ENCODE measurements around the gene TUBG1. TPM values are rescaled to one million over a fixed set of nuclear protein-coding genes. Genes with fewer than 3 reads are reported as not detected.
A peak's percentile ranks its signal among the peaks of the same experiment; 100 is the strongest.

TUBG1 gene
- total and polyA plus RNA-seq, 9 of the 15 experiments (the other 6 are each of a cell fraction or from before 2014, with no cell fraction given): 33.1 to 147 (median 66.0) TPM

DNA sequence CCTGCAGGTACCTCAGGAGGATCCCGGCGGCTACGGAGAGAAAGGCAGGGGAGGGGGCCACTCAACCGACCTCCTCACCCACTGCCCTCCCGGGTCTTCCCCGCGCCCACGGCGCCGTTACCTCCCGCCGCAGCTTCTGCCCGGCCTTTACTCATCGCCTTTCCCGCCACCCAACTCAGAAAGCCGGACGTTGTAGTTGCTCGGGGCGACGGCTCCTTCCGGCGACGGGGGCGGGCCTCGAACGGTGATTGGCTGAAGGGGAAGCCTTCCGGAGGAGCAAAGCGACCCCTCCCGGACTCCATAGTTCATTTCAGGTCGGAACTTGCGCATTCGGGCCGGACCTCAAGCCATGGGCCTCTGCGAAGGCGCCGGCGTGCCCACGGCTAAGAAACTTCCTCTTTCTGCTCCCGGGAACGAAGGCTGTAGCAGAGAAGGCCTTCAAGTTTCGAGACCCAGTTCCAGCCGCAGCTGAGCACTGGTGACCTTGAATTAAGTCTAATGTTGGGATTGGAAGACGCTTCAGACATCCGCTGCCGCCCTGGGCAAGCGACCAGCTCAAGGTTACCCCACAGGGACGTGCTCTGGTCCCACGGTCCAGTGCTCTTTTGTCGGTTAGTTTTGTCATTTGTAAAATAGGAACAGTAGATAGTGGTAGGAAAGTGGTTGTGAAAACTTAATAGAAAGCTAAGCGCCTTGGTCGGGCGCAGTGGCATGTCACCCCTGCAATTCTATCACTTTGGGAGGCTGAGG lies 31.8 kb upstream of the TUBG1 start, which contains the start of gene PSMC3IP (continued):
- TF ChIP-seq CREB5 (CRISPR knock-in tag; IDR thresholded peaks at IDR 0.05) (no peak), ZNF143 (CRISPR knock-in tag; IDR thresholded peaks at IDR 0.05) (no peak), ZNF263 (CRISPR knock-in tag; IDR thresholded peaks at IDR 0.05; ENCODE audit: borderline replicate concordance) (0 out of 2 replicates have a peak, but pooled peaks have one; percentile 25), TBL1XR1 (IDR thresholded peaks at IDR 0.05; ENCODE audit: low read length in 2 of 2) (peak in 1 of 2 experiments; percentile 29; a peak in 2 of 4 replicates), MXI1 (IDR thresholded peaks at IDR 0.05; ENCODE audit: low read depth, low read length) (peak; percentile 90), L3MBTL2 (IDR thresholded peaks at IDR 0.05) (peak; percentile 94), ELF1 (tag; IDR thresholded peaks at IDR 0.05) (peak; percentile 68; the same call in 1 of the 2 replicates), CBFA2T2 (conservative IDR thresholded peaks at IDR 0.05) (no peak), NEUROD1 (IDR thresholded peaks at IDR 0.05; ENCODE audit: borderline replicate concordance, low read depth, low read length, partially characterized antibody) (peak; percentile 80), NCOR1 (IDR thresholded peaks at IDR 0.05) (peak; percentile 38; the same call in 1 of the 2 replicates), RAD51 (IDR thresholded peaks at IDR 0.05; ENCODE audit: borderline replicate concordance, low read depth) (0 out of 2 replicates have a peak, but pooled peaks have one; percentile 5), DDX20 (tag; IDR thresholded peaks at IDR 0.05; ENCODE audit: low read depth) (no peak)
- TF ChIP-seq, protein P1, sequence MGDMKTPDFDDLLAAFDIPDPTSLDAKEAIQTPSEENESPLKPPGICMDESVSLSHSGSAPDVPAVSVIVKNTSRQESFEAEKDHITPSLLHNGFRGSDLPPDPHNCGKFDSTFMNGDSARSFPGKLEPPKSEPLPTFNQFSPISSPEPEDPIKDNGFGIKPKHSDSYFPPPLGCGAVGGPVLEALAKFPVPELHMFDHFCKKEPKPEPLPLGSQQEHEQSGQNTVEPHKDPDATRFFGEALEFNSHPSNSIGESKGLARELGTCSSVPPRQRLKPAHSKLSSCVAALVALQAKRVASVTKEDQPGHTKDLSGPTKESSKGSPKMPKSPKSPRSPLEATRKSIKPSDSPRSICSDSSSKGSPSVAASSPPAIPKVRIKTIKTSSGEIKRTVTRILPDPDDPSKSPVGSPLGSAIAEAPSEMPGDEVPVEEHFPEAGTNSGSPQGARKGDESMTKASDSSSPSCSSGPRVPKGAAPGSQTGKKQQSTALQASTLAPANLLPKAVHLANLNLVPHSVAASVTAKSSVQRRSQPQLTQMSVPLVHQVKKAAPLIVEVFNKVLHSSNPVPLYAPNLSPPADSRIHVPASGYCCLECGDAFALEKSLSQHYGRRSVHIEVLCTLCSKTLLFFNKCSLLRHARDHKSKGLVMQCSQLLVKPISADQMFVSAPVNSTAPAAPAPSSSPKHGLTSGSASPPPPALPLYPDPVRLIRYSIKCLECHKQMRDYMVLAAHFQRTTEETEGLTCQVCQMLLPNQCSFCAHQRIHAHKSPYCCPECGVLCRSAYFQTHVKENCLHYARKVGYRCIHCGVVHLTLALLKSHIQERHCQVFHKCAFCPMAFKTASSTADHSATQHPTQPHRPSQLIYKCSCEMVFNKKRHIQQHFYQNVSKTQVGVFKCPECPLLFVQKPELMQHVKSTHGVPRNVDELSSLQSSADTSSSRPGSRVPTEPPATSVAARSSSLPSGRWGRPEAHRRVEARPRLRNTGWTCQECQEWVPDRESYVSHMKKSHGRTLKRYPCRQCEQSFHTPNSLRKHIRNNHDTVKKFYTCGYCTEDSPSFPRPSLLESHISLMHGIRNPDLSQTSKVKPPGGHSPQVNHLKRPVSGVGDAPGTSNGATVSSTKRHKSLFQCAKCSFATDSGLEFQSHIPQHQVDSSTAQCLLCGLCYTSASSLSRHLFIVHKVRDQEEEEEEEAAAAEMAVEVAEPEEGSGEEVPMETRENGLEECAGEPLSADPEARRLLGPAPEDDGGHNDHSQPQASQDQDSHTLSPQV (IDR thresholded peaks at IDR 0.05): peak; percentile 88
- TF ChIP-seq, protein P2, sequence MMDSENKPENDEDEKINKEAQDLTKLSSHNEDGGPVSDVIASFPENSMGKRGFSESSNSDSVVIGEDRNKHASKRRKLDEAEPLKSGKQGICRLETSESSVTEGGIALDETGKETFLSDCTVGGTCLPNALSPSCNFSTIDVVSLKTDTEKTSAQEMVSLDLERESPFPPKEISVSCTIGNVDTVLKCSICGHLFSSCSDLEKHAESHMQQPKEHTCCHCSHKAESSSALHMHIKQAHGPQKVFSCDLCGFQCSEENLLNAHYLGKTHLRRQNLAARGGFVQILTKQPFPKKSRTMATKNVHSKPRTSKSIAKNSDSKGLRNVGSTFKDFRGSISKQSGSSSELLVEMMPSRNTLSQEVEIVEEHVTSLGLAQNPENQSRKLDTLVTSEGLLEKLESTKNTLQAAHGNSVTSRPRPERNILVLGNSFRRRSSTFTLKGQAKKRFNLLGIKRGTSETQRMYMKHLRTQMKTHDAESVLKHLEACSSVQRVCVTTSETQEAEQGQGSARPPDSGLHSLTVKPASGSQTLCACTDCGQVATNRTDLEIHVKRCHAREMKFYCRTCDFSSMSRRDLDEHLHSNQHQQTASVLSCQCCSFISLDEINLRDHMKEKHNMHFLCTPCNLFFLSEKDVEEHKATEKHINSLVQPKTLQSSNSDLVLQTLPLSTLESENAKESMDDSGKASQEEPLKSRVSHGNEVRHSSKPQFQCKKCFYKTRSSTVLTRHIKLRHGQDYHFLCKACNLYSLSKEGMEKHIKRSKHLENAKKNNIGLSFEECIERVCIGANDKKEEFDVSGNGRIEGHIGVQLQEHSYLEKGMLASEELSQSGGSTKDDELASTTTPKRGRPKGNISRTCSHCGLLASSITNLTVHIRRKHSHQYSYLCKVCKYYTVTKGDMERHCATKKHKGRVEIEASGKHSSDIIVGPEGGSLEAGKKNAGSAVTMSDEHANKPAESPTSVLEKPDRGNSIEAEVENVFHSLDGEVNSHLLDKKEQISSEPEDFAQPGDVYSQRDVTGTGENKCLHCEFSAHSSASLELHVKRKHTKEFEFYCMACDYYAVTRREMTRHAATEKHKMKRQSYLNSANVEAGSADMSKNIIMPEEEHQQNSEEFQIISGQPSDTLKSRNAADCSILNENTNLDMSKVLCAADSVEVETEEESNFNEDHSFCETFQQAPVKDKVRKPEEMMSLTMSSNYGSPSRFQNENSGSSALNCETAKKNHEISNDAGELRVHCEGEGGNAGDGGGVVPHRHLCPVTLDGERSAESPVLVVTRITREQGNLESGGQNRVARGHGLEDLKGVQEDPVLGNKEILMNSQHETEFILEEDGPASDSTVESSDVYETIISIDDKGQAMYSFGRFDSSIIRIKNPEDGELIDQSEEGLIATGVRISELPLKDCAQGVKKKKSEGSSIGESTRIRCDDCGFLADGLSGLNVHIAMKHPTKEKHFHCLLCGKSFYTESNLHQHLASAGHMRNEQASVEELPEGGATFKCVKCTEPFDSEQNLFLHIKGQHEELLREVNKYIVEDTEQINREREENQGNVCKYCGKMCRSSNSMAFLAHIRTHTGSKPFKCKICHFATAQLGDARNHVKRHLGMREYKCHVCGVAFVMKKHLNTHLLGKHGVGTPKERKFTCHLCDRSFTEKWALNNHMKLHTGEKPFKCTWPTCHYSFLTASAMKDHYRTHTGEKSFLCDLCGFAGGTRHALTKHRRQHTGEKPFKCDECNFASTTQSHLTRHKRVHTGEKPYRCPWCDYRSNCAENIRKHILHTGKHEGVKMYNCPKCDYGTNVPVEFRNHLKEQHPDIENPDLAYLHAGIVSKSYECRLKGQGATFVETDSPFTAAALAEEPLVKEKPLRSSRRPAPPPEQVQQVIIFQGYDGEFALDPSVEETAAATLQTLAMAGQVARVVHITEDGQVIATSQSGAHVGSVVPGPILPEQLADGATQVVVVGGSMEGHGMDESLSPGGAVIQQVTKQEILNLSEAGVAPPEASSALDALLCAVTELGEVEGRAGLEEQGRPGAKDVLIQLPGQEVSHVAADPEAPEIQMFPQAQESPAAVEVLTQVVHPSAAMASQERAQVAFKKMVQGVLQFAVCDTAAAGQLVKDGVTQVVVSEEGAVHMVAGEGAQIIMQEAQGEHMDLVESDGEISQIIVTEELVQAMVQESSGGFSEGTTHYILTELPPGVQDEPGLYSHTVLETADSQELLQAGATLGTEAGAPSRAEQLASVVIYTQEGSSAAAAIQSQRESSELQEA (IDR thresholded peaks at IDR 0.05; ENCODE audit: low read depth): peak; percentile 88
